Activated CD8-positive, alpha-beta memory T cell treated with anti-CD3 and anti-CD28 coated beads, Interleukin-2, amount 50 U/mL, for 1 hour (primary cell): ENCODE measurements around the gene BANF2.

ENCODE experiments used
- DNase-seq: peaks from one replicate; pipeline ENCODE4 v3.0.0-alpha.2; 2020; ENCODE audit errors: extremely low read depth

BANF2 gene

DNA sequence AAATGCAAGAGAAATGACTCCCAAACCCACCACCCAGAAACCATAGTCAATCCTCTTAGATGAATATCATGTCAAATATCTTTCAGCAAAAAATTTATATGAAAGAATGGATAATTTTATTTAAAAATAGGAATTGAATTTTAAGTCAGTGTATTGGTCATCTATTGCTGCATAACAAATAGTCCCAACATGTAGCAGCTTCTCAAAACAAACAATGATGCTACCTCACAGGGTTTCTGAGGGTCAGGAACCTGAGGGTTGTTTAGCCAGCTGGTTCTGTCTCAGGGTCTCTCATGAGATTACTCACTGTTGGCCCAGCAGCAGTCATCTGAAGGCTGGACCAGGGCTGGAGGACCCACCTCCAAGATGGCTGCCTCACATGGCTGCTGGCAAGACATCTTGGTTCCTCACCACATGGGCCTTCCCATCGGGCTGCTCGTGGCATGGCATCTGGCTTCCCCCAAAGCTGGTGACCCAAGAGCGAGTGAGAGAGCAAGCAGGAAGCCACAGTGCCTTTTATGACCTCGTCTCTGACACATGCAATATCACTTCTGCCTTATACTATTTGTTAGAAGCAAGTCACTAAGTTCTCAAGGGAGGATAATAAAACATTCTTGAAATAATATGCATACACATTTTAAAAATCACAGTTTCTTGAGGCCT, 36.3 kb downstream of the BANF2 start:
- no peak for DNase-seq

- DNase-seq: no peak
Observed at GRCh38 chr20:17738154-17738553, 38.4 kb downstream of the BANF2 start.

DNA sequence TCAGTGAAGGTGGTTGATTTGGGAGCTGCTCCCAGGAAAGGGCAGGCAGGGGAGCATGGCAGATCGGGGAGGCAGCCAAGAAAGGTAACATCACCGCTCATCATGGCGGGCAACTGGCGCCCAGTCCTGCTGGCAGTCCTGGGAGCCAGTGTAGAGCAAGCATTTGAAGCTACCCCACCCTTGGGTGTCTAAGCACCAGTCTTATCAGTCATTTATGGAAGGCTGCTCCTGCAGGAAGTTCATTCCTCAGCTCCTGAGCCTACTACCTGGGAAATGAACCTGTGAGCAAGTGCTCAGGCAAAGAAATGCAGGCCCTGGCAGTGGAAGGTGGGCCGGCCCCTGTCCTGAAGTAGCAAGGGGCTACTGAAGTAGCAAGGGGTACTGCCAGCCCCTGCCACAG, 41.5 kb downstream of the BANF2 start:
- no peak for DNase-seq

- no peak for DNase-seq
Observed at GRCh38 chr20:17742731-17743130, 43.0 kb downstream of the BANF2 start.

GRCh38 chr20:17743677-17744076, 43.9 kb downstream of the BANF2 start:
- DNase-seq: no peak

- no peak for DNase-seq
Observed at GRCh38 chr20:17747431-17747846, 47.7 kb downstream of the BANF2 start.

- no peak for DNase-seq
Observed at GRCh38 chr20:17748279-17748678, 48.5 kb downstream of the BANF2 start.

- DNase-seq: no peak
Observed at GRCh38 chr20:17749626-17749977, 49.8 kb downstream of the BANF2 start.

DNA sequence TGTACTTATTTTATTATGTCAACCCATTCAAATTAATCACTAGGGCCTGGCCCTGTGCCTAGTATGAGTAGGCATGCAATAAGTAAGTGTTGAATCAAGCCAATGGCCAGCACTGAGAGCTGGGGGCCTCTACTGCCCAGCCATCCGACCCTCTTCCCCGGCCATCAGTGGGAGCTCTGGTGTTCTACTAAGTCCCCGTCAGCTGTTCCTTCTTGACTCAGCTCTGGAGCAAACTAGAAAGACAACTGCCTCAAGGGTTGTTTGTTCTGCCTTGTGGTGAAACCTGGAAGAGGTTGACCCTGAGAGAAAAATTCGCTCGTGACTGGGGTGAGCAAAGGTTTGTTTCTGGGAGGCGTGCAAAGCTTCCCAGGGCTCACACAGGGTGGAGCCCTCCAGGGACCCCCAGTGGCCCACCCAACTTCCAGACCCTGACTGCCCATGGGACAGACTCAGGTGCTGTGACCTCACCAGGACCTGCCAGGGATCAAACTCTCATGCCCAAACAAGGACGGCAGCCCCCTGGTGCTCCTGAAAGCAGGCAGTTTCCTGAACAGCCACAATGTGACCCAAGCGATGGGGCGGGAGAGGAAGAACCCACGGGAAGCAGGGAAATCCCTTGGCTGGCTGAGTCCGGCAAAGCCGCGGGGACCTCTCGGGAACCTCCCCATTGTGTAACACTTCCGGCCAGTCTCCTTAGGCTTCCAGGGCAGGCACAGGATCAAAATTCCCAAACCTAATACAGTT, 50.4 kb downstream of the BANF2 start:
- DNase-seq: no peak

DNA sequence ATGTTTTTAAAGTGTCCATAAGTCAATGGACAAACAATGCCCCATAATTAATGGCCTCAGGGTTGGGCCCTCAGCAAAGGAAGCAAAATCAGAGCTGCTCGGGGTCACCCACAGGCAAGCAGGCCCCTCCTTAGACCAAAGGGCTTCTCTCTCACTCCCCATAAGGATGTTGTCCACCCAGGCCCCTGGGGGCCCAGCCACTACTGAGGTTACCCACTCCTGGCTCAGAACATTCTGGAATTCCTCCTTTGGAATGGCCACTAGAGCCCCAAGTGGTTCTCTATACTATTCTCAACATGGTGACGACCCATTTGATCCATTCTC, 50.9 kb downstream of the BANF2 start:
- no peak for DNase-seq

DNA sequence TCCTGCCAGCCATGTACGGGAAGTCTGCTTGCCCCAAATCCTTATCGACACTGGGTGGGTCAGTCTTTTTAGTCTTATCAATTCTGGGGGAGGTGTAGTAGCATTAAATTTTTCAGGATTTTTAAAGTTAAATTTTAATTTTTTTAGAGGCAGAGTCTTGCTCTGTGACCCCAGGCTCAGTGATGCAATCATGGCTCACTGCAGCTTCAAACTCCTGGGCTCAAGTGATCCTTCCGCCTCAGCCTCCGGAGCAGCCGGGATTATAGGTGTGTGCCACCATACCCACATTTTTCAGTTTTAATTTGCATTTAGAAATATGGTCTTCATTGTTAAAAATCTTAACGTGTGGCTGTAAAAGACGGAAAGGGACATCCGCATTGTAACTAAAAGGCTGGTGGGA, 51.9 kb downstream of the BANF2 start:
- no peak for DNase-seq

- no peak for DNase-seq
Observed at GRCh38 chr20:17752459-17752858, 52.7 kb downstream of the BANF2 start.

- no peak for DNase-seq
Observed at GRCh38 chr20:17753516-17753915, 53.8 kb downstream of the BANF2 start.

GRCh38 chr20:17756529-17756928, 56.8 kb downstream of the BANF2 start:
- DNase-seq: no peak

DNA sequence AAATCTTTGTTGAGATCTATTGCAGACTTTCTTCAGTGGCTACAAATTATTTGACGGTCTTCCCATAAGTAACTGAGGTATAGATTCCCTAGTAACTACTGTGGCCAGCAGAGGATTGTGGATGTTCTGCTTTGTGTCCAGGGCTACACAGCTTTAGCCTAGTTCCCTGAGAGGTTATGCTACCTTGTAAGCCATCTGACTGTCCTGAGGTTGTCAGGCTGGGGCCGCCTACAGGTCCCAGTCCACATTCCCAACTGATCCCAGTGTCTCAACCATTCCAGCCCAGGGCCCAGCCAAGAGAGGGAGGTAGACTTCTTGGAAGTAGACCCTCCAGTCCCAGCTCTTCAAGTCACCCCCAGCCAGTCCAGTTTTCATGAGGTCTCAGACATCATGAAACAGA, 57.7 kb downstream of the BANF2 start:
- DNase-seq: no peak

GRCh38 chr20:17758010-17758409, 58.2 kb downstream of the BANF2 start:
- no peak for DNase-seq

DNA sequence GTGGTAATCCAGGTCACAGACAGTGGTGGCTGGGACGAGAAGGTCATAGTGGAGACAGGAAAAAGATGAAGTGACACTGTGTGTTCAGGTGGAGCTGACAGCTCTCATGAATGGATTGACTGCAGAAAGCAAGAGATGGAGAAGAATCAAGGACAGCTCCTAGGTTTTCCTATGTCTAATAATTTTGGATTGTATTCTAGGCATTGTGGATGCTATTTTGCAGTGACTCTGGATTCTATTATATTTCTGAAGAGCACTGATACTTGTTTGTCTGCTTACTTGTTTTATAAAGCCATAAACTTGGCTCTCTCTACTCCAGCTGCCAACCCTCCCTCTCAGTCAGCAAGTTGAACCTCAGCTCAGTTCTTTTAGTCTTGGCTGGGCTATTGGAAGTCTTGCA, 58.7 kb downstream of the BANF2 start:
- DNase-seq: no peak

DNA sequence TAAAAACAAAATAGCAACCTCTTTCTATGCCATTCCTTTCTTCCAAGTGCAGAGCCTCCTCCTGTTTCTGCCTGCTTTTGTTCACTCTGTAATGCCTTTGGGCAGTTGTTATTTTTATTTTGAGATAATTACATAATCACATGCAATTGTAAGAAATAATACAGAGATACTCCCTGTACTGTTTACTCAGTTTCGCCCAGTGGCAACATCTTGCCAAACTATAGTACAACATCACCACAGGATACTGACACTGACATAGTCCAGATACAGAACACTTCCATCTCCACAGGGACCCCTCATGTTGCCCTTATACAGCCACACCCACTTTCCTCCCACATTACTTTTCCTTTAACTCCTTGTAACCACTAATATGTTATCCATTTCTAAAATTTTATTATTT, 59.7 kb downstream of the BANF2 start:
- no peak for DNase-seq

DNA sequence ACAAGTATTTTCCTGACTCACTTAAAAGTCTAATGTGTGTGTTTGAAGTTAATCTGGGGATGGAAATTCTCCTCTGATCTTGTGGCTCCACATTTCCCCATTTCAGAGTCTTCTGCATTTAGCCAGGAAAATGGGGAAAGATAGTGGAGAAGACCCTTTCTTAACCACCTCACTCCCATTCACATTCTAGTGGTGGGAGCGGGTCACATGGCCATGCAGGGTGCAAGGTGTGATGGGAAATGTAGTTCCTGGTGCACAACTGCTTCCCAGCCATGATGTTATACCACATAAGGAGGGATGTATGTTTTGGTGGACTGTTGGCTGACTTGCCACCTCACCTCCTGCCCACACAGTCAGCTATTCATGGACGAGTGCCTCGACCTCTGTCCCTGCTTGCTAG, 61.8 kb downstream of the BANF2 start:
- no peak for DNase-seq

DNA sequence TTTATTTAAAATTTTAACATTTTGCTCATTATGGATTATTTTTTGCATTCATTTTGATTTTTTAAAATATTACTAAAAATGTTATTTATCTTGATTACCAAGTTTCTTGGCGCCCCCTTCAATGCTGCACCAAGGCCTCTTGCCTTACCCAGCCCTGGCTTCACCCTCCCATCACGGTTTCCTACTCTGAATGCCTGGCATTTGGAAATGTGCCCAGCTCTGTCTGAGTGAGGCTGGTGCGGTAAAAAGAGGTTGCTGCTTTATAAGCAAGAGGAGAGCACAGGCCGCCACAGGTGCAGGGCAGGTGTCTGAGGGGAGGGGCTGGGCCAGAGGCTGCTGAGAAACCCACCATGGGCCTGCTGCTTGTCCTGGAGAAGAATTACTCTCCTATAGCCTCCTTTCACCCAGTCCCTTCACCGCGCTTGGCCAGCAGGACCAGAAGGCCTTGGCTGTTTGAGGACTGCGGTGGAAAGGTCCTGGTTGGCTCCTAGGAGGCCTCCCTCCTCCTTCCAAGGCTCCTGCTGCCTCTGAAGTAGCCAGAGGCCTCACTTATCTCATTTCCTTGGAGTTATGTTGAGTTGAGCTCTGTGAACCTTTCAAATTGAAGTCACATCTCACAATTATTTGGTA, 62.6 kb downstream of the BANF2 start:
- DNase-seq: no peak

GRCh38 chr20:17762873-17763557, 63.2 kb downstream of the BANF2 start:
- DNase-seq: no peak

DNA sequence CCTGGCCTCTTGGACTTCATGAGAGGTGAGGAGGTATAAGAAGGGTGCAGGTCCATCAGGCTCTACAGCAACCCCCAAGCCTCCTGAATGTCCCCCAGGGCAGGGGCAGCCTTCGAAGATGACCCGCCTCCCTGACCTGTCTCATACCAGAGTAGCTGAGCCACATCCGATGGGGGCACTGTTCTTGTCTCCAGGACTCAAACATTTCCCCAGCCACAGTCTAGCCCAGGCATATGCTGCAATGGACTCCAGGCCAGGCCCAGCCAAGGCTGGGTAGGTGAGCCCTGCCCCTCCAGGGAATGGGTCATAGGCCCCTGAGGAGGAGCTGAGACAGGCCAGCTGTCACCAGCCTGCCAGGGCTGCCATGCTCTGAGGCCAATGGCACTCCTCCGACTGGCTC, 65.3 kb downstream of the BANF2 start:
- DNase-seq: no peak

- no peak for DNase-seq
Observed at GRCh38 chr20:17765584-17765983, 65.8 kb downstream of the BANF2 start.
